ENCODE measurements around the gene TOX4.

DNA sequence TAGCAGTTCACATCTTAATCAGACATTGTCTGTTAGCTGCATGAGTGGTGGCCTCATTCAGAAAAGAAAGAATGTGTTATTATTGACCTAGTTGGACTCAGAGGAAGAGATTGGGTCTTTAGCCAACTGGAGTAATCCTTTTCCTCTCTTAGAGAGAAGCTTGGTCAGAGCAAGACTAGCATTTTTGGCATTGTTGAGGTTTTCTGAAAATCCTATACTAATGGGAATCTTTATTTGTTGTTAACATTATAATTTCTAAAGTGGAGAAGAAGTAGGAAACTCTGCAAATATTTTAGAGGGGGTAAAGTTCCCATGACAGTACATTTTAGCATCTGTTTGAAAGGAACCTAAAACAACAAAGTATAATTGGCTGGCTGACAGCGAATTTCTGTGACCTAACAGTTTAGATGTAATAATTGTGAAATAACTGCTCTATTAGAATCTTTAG is 9.7 kb downstream of the TOX4 start:
- TF ChIP-seq GATA3 (IDR thresholded peaks at IDR 0.05; ENCODE audit: low read depth, low read length): no peak
- TF ChIP-seq GATA2 (IDR thresholded peaks at IDR 0.05; ENCODE audit: low read depth, low read length): no peak
